GM10266 (cell line): ENCODE measurements around the gene CLRN1.
A peak's percentile ranks its signal among the peaks of the same experiment; 100 is the strongest.

Experiments used
- DNase-seq: peaks from one replicate; pipeline ENCODE4 v3.0.0; 2012; ENCODE audit errors: extremely low spot score
- TF ChIP-seq, protein P1 (sequence below): IDR thresholded peaks from 2 replicates; pipeline ENCODE4 v1.5.1; 2012; ENCODE audit warnings: mild to moderate bottlenecking, low read depth; ENCODE audit not compliant: control insufficient read depth, insufficient read depth; ENCODE audit errors: missing control alignments

The CLRN1 gene

GRCh38 chr3:150931745-150932144, 40.8 kb downstream of the CLRN1 start:
- TF ChIP-seq, protein P1, sequence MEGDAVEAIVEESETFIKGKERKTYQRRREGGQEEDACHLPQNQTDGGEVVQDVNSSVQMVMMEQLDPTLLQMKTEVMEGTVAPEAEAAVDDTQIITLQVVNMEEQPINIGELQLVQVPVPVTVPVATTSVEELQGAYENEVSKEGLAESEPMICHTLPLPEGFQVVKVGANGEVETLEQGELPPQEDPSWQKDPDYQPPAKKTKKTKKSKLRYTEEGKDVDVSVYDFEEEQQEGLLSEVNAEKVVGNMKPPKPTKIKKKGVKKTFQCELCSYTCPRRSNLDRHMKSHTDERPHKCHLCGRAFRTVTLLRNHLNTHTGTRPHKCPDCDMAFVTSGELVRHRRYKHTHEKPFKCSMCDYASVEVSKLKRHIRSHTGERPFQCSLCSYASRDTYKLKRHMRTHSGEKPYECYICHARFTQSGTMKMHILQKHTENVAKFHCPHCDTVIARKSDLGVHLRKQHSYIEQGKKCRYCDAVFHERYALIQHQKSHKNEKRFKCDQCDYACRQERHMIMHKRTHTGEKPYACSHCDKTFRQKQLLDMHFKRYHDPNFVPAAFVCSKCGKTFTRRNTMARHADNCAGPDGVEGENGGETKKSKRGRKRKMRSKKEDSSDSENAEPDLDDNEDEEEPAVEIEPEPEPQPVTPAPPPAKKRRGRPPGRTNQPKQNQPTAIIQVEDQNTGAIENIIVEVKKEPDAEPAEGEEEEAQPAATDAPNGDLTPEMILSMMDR, result no peak
- DNase-seq, result no peak

- TF ChIP-seq, protein P1, result no peak
- DNase-seq, result no peak
Measured at GRCh38 chr3:150930839-150931238, 41.7 kb downstream of the CLRN1 start.

- TF ChIP-seq, protein P1, result no peak
- no peak for DNase-seq
Measured at GRCh38 chr3:150928234-150928633, 44.3 kb downstream of the CLRN1 start.

GRCh38 chr3:150926328-150926727, 46.2 kb downstream of the CLRN1 start:
- TF ChIP-seq, protein P1, result no peak
- DNase-seq, result no peak

DNA sequence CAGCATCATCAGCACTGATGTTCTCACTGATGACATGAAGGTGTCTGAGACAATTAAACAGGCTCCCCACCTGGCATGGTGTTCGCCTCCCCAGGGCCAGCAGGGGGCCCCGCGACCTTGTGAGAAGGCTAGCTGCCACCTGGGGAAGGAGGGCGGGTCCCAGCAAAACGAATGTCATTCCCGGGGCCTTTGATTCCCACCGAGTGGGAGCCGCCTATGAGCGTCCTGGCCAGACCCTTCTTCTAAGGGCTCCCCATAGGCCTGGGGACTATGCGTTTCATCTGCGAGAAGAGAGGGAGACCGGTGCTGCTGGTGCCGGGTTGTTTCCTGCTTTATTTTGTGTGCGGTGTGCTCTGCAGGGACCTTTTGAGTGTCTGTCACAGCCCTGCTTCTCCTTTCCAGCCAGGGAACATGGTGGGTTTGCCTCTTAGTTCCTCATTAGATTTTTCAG, 46.8 kb downstream of the CLRN1 start:
- TF ChIP-seq, protein P1, result peak; percentile 68
- DNase-seq, result peak; percentile 64

GRCh38 chr3:150922611-150923010, 49.9 kb downstream of the CLRN1 start:
- TF ChIP-seq, protein P1, result no peak
- no peak for DNase-seq

GRCh38 chr3:150921209-150921608, 51.3 kb downstream of the CLRN1 start:
- DNase-seq, result no peak
- TF ChIP-seq, protein P1, result no peak
